ENCODE results near the gene PLSCR2.

GRCh38 chr3:146513386-146514051 lies 44.2 kb upstream of the PLSCR2 start:
- TF ChIP-seq CTCF (tag by site-specific recombination; IDR thresholded peaks at IDR 0.05) (no peak), REST (tag by site-specific recombination; IDR thresholded peaks at IDR 0.05) (no peak), ZNF292 (tag by site-specific recombination; IDR thresholded peaks at IDR 0.05; ENCODE audit: borderline replicate concordance, low read depth) (no peak), ZNF510 (tag by site-specific recombination; IDR thresholded peaks at IDR 0.05; ENCODE audit: insufficient replicate concordance) (no peak), ZNF785 (tag by site-specific recombination; IDR thresholded peaks at IDR 0.05) (no peak), PBX3 (CRISPR knock-in tag; IDR thresholded peaks at IDR 0.05) (no peak), ZNF138 (tag by site-specific recombination; IDR thresholded peaks at IDR 0.05; ENCODE audit: borderline replicate concordance) (no peak)
